Measurements from ENCODE around the gene NEDD9. TPM values are rescaled to one million over a fixed set of nuclear protein-coding genes. Genes with fewer than 3 reads are reported as not detected.
A peak's percentile ranks its signal among the peaks of the same experiment; 100 is the strongest.

Gene NEDD9
- total and polyA plus RNA-seq, 2 of the 13 experiments (the other 11 are each of a cell fraction or from before 2014, with no cell fraction given): 27.1 to 389 TPM

GRCh38 chr6:11270030-11271027 is 37.9 kb upstream of the NEDD9 start (continued):
- peak; percentile 78 for TF ChIP-seq RXRB (CRISPR knock-in tag; IDR thresholded peaks at IDR 0.05; ENCODE audit: borderline replicate concordance)
- TF ChIP-seq RBFOX2 (IDR thresholded peaks at IDR 0.05; ENCODE audit: low read depth, low read length): no peak
- peak; percentile 55; the same call in 1 of the 2 replicates for TF ChIP-seq ZNF607 (CRISPR knock-in tag; IDR thresholded peaks at IDR 0.05; ENCODE audit: borderline replicate concordance)
- TF ChIP-seq ZNF674 (CRISPR knock-in tag; IDR thresholded peaks at IDR 0.05; ENCODE audit: low read depth): no peak
- TF ChIP-seq MED1 (CRISPR knock-in tag; IDR thresholded peaks at IDR 0.05): peak; percentile 90
- 0 out of 2 replicates have a peak, but pooled peaks have one; percentile 32 for TF ChIP-seq TIGD3 (CRISPR knock-in tag; IDR thresholded peaks at IDR 0.05; ENCODE audit: borderline replicate concordance)
- no peak for TF ChIP-seq PBX2 (CRISPR knock-in tag; IDR thresholded peaks at IDR 0.05)
- no peak for TF ChIP-seq CENPX (CRISPR knock-in tag; IDR thresholded peaks at IDR 0.05)
- no peak for TF ChIP-seq NKX3-1 (CRISPR knock-in tag; IDR thresholded peaks at IDR 0.05)
- TF ChIP-seq FOXK2 (IDR thresholded peaks at IDR 0.05): peak; percentile 38; the same call in 1 of the 2 replicates
- TF ChIP-seq MAF1 (CRISPR knock-in tag; IDR thresholded peaks at IDR 0.05; ENCODE audit: borderline replicate concordance): no peak
- TF ChIP-seq HNF1A (IDR thresholded peaks at IDR 0.05; ENCODE audit: low read depth): peak; percentile 63
- TF ChIP-seq HNF1A (CRISPR knock-in tag; IDR thresholded peaks at IDR 0.05; ENCODE audit: borderline replicate concordance): no peak
- TF ChIP-seq MEIS1 (CRISPR knock-in tag; IDR thresholded peaks at IDR 0.05; ENCODE audit: borderline replicate concordance): peak; percentile 86; the same call in 1 of the 2 replicates
- peak; percentile 68; the same call in 1 of the 2 replicates for TF ChIP-seq HOXA3 (CRISPR knock-in tag; IDR thresholded peaks at IDR 0.05)
- TF ChIP-seq NR2F6 (IDR thresholded peaks at IDR 0.05): no peak
- TF ChIP-seq NR2F6 (CRISPR knock-in tag; IDR thresholded peaks at IDR 0.05): peak; percentile 34; the same call in 1 of the 2 replicates
- no peak for TF ChIP-seq HNRNPUL1 (IDR thresholded peaks at IDR 0.05; ENCODE audit: low read depth, low read length)
- TF ChIP-seq GZF1 (CRISPR knock-in tag; IDR thresholded peaks at IDR 0.05): no peak
- no peak for TF ChIP-seq MTF2 (CRISPR knock-in tag; IDR thresholded peaks at IDR 0.05; ENCODE audit: borderline replicate concordance)
- no peak for TF ChIP-seq ZNF143 (CRISPR knock-in tag; IDR thresholded peaks at IDR 0.05)
- TF ChIP-seq ZEB1 (IDR thresholded peaks at IDR 0.05; ENCODE audit: insufficient replicate concordance, low read depth): no peak
- TF ChIP-seq MXD4 (CRISPR knock-in tag; IDR thresholded peaks at IDR 0.05): no peak
- TF ChIP-seq NR2F2 (IDR thresholded peaks at IDR 0.05; ENCODE audit: borderline replicate concordance, low read depth): 0 out of 2 replicates have a peak, but pooled peaks have one; percentile 22

Data from HepG2 (cell line).